Body of pancreas (tissue), 4 donors: Measurements from ENCODE around the gene PLXNC1. TPM values are rescaled to one million over a fixed set of nuclear protein-coding genes. Genes with fewer than 3 reads are reported as not detected.

ENCODE experiments used
- ATAC-seq: fragments of 150-250 bp; one replicate; pipeline ENCODE4 v1.9.1; 2016
- DNase-seq, 4 donors: peaks; one replicate each; pipeline ENCODE4 v3.0.0-alpha.2; 2019
- H3K27ac ChIP-seq, 4 donors: fragments of 200-600 bp; sonication (generic); 1 replicate in 3 of 4; 2 replicates in 1 of 4; pipeline versions ENCODE4 v1.5.1 to v1.6.1; 2016 to 2019; ENCODE audit warnings: mild to moderate bottlenecking in 1 of 4, mixed read lengths in 1 of 4, moderate library complexity in 1 of 4
- H3K27me3 ChIP-seq, 2 donors: fragments of 200-600 bp; sonication (generic); one replicate each; pipeline ENCODE4 v1.6.0; 2016; ENCODE audit warnings: mild to moderate bottlenecking in 1 of 2
- H3K36me3 ChIP-seq, 2 donors: fragments of 200-600 bp; sonication (generic); replicated peaks in 1 of 2; 2 replicates each; pipeline ENCODE4 v1.5.1; 2016; ENCODE audit warnings: low read depth in 2 of 2; ENCODE audit not compliant: insufficient read depth in 1 of 2
- H3K4me1 ChIP-seq: fragments of 200-600 bp; sonication (generic); one replicate; pipeline ENCODE4 v1.6.0; 2016
- H3K4me3 ChIP-seq, 2 donors: fragments of 200-600 bp; sonication (generic); 1 replicate in 1 of 2; 2 replicates in 1 of 2; pipeline ENCODE4 v1.5.1; 2016 to 2019
- H3K9me3 ChIP-seq, 3 donors: fragments of 200-600 bp; sonication (generic); 1 replicate in 2 of 3; 2 replicates in 1 of 3; pipeline ENCODE4 v1.5.1; 2016
- CTCF ChIP-seq, 7 experiments: fragments of 450-650 bp in 4 of 7; fragments of 200-600 bp in 3 of 7; sonication (generic) in 3 of 7; IDR thresholded peaks; one replicate each; pipeline ENCODE4 v1.5.1; 2016 to 2019; ENCODE audit warnings: antibody characterized with exemption in 7 of 7
- POLR2A ChIP-seq, 3 donors: fragments of 450-650 bp; IDR thresholded peaks; one replicate each; pipeline ENCODE4 v1.6.1; 2016; ENCODE audit warnings: antibody characterized with exemption in 3 of 3, mild to moderate bottlenecking in 2 of 3
- WGBS, 2 donors: methylation state at CpG; one replicate each; pipeline ENCODE4 v1.1.5; 2017; 5-methylcytosine and 5-hydroxymethylcytosine counted together
- intact Hi-C: fragments of 100-400 bp; cut with DNase I; formaldehyde crosslinking; loops from one replicate; pipeline ENCODE4 v1.15.1; 2023
- total RNA-seq, 2 donors: library from RNA; depleted of rRNA; stranded (reverse); fragments of >200 nt; gene quantifications; one replicate each; pipeline ENCODE4 v1.1.0, GENCODE V29; 2016

Gene PLXNC1
- total RNA-seq, 2 donors from 2014 or later, result 3.9 to 4.9 TPM

- WGBS, 2 donors, result 65 to 67% methylated on average over 4 of the region's 4 CpGs
- ATAC-seq, result no peak
Observed at GRCh38 chr12:94269316-94269999, 121.1 kb downstream of the PLXNC1 start.

GRCh38 chr12:94271351-94271750 lies 123.0 kb downstream of the PLXNC1 start:
- DNase-seq (no peak), ATAC-seq (no peak)
- WGBS, 2 donors, result 78% methylated on average over 6 of the region's 6 CpGs
- Histone ChIP-seq H3K27ac (no peak overlapping the region), H3K27me3 (no peaks in the 10 kb centered on the region), H3K4me3 (no peak overlapping the region), H3K9me3 (no peaks in the 10 kb centered on the region), H3K4me1 (no peaks in the 10 kb centered on the region), H3K36me3 (no peaks in the 10 kb centered on the region)
- no peak for TF ChIP-seq POLR2A (IDR thresholded peaks at IDR 0.05)
- TF ChIP-seq CTCF (IDR thresholded peaks at IDR 0.05), result no peak
- intact Hi-C loops, result no loop called here

More at GRCh38 chr12:94269316-94269999, 121.1 kb downstream of the PLXNC1 start:
- intact Hi-C loops, result no loop called here
- H3K27ac ChIP-seq, result no peak overlapping the region
- no peak overlapping the region for H3K4me3 ChIP-seq
- H3K36me3 ChIP-seq, result no peaks in the 10 kb centered on the region
- no peak for TF ChIP-seq POLR2A (IDR thresholded peaks at IDR 0.05)
- no peak for TF ChIP-seq CTCF (IDR thresholded peaks at IDR 0.05)
- no peaks in the 10 kb centered on the region for H3K4me1 ChIP-seq
- H3K27me3 ChIP-seq, result no peaks in the 10 kb centered on the region
- no peak for DNase-seq
- no peaks in the 10 kb centered on the region for H3K9me3 ChIP-seq

GRCh38 chr12:94272280-94272679 lies 123.9 kb downstream of the PLXNC1 start:
- TF ChIP-seq POLR2A (IDR thresholded peaks at IDR 0.05) (no peak), CTCF (IDR thresholded peaks at IDR 0.05) (no peak)
- Histone ChIP-seq H3K4me3 (no peak overlapping the region), H3K9me3 (no peaks in the 10 kb centered on the region), H3K27ac (no peak overlapping the region), H3K4me1 (no peaks in the 10 kb centered on the region), H3K27me3 (no peaks in the 10 kb centered on the region), H3K36me3 (no peaks in the 10 kb centered on the region)
- intact Hi-C loops, result no loop called here
- WGBS, 2 donors, result 85 to 91% methylated on average over 5 of the region's 5 CpGs
- ATAC-seq (no peak), DNase-seq (no peak)

GRCh38 chr12:94273272-94273671 lies 124.9 kb downstream of the PLXNC1 start:
- intact Hi-C loops, result no loop called here
- 94% methylated on average over 3 of the region's 3 CpGs for WGBS, 2 donors
- no peak for ATAC-seq

More at GRCh38 chr12:94273272-94273671, 124.9 kb downstream of the PLXNC1 start:
- no peak for TF ChIP-seq POLR2A (IDR thresholded peaks at IDR 0.05)
- TF ChIP-seq CTCF (IDR thresholded peaks at IDR 0.05), result no peak
- no peak for DNase-seq
- no peaks in the 10 kb centered on the region for H3K4me1 ChIP-seq
- H3K36me3 ChIP-seq, result no peaks in the 10 kb centered on the region
- no peak overlapping the region for H3K27ac ChIP-seq
- no peaks in the 10 kb centered on the region for H3K9me3 ChIP-seq
- no peak overlapping the region for H3K4me3 ChIP-seq
- H3K27me3 ChIP-seq, result no peaks in the 10 kb centered on the region
